Mesothelial cell of epicardium (in vitro differentiated cells): ENCODE data around the gene HECTD1. TPM values are rescaled to one million over a fixed set of nuclear protein-coding genes. Genes with fewer than 3 reads are reported as not detected.

Experiments
- DNase-seq, 2 experiments: peaks; one replicate each; pipeline ENCODE4 v3.0.0; 2021; ENCODE audit warnings: low spot score in 2 of 2; ENCODE audit not compliant: unreplicated experiment in 2 of 2
- H3K27ac Mint-ChIP-seq: 2 replicates; pipeline ENCODE4 v1.8.0; 2021; ENCODE audit warnings: mixed read lengths
- H3K27me3 Mint-ChIP-seq: 2 replicates; pipeline ENCODE4 v1.8.0; 2021; ENCODE audit warnings: low read depth, mixed read lengths
- H3K36me3 Mint-ChIP-seq: 2 replicates; pipeline ENCODE4 v1.8.0; 2021; ENCODE audit warnings: mixed read lengths
- H3K4me1 Mint-ChIP-seq: 2 replicates; pipeline ENCODE4 v1.8.0; 2021; ENCODE audit warnings: mixed read lengths
- H3K4me3 Mint-ChIP-seq: 2 replicates; pipeline ENCODE4 v1.8.0; 2021; ENCODE audit warnings: mild to moderate bottlenecking, moderate library complexity, mixed read lengths
- H3K9me3 Mint-ChIP-seq: 2 replicates; pipeline ENCODE4 v1.8.0; 2021; ENCODE audit warnings: mixed read lengths
- total RNA-seq: library from RNA; stranded (reverse); gene quantifications from 3 replicates; pipeline ENCODE4 v1.2.1, GENCODE V29; 2021
- TF ChIP-seq, protein P1 (sequence below): fragments of 200-600 bp; sonication (generic); IDR thresholded peaks from one replicate; pipeline ENCODE4 v1.5.0; 2021; ENCODE audit warnings: antibody characterized with exemption; ENCODE audit not compliant: unreplicated experiment

HECTD1 gene
- total RNA-seq, 1 donor from 2014 or later = 177 TPM

- Mint-ChIP-seq H3K36me3 (no peaks in the 10 kb centered on the region), H3K9me3 (no peaks in the 10 kb centered on the region), H3K4me3 (no peak overlapping the region), H3K27me3 (no peaks in the 10 kb centered on the region), H3K27ac (no peak overlapping the region), H3K4me1 (no peaks in the 10 kb centered on the region)
- no peak for DNase-seq
- TF ChIP-seq, protein P1, sequence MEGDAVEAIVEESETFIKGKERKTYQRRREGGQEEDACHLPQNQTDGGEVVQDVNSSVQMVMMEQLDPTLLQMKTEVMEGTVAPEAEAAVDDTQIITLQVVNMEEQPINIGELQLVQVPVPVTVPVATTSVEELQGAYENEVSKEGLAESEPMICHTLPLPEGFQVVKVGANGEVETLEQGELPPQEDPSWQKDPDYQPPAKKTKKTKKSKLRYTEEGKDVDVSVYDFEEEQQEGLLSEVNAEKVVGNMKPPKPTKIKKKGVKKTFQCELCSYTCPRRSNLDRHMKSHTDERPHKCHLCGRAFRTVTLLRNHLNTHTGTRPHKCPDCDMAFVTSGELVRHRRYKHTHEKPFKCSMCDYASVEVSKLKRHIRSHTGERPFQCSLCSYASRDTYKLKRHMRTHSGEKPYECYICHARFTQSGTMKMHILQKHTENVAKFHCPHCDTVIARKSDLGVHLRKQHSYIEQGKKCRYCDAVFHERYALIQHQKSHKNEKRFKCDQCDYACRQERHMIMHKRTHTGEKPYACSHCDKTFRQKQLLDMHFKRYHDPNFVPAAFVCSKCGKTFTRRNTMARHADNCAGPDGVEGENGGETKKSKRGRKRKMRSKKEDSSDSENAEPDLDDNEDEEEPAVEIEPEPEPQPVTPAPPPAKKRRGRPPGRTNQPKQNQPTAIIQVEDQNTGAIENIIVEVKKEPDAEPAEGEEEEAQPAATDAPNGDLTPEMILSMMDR = no peak
These were observed 11.6 kb upstream of the HECTD1 start for GRCh38 chr14:31219169-31219568.

GRCh38 chr14:31216359-31216758 is 8.8 kb upstream of the HECTD1 start:
- TF ChIP-seq, protein P1 = no peak
- no peak overlapping the region for H3K27ac Mint-ChIP-seq
- H3K4me3 Mint-ChIP-seq = no peak overlapping the region
- no peak for DNase-seq
- H3K4me1 Mint-ChIP-seq = no peaks in the 10 kb centered on the region
- no peaks in the 10 kb centered on the region for H3K9me3 Mint-ChIP-seq
- H3K36me3 Mint-ChIP-seq = no peaks in the 10 kb centered on the region
- no peaks in the 10 kb centered on the region for H3K27me3 Mint-ChIP-seq

GRCh38 chr14:31212893-31213292 is 5.3 kb upstream of the HECTD1 start:
- Mint-ChIP-seq H3K4me1 (peaks cover 13% of the 10 kb centered on the region), H3K9me3 (no peaks in the 10 kb centered on the region), H3K27me3 (no peaks in the 10 kb centered on the region), H3K27ac (no peak overlapping the region), H3K4me3 (no peak overlapping the region), H3K36me3 (no peaks in the 10 kb centered on the region)
- no peak for DNase-seq
- TF ChIP-seq, protein P1 = no peak

DNA sequence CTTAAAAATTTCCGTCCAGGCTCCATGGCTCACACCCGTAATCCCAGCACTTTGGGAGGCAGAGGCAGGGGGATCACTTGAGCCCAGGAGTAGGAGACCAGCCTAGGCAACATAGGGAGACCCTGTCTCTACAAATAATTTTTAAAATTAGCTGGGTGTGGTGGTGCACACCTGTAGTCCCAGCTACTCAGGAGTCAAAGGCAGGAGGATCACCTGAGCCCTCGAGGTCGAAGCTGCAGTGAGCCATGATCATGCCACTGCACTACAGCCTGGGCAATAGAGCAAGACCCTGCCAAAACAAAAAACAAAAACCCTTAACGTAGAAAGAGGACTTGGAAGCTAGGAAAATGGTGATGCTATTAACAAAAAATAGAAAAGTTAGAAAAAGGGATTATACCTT is 2.0 kb upstream of the HECTD1 start:
- DNase-seq = no peak
- H3K9me3 Mint-ChIP-seq = no peaks in the 10 kb centered on the region
- H3K27ac Mint-ChIP-seq = no peak overlapping the region
- H3K4me1 Mint-ChIP-seq = peaks cover 30% of the 10 kb centered on the region
- TF ChIP-seq, protein P1 = no peak
- no peaks in the 10 kb centered on the region for H3K27me3 Mint-ChIP-seq
- H3K36me3 Mint-ChIP-seq = no peaks in the 10 kb centered on the region
- no peak overlapping the region for H3K4me3 Mint-ChIP-seq

DNA sequence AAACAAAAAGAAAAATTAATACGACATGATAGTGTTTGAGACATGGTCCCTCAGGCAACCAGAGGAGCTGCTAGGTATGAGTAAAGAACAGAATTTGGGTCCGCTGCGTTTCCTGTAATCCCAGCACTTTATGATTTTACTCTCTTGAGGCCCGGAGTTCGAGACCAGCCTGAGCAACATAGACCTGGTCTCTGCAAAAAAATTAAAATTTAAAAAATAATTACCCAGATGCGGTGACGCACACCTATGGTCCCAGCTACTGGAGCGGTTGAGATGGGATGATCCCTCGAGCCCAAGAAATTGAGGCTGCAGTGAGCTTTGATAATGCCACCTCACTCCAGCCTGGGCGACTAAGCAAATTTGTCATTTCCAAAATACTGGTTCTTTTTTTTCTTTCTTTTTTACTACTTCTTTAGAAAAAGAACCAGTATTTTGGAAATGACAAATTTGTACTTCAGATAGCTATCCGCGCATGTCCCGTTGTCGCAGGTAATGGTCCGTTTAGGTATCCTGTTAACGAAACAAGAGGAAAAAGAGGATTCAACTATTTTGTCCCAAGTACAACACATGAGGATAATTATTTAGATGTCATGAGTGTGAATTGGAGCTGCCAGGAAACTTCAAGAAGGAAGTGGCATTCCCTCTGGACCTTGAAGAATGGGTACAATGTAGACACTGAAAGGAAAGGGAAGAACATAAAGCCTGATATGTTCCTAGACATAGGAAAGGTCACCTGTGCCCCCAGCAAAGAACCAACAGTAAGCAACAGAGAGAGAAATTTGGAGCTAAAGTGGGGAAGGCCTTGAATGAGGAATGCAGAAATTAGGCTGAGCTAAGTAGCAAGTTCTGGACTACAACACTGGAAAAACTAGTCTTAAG is 1.2 kb upstream of the HECTD1 start:
- H3K9me3 Mint-ChIP-seq = no peaks in the 10 kb centered on the region
- DNase-seq = no peak
- peaks cover 32% of the 10 kb centered on the region for H3K4me1 Mint-ChIP-seq
- TF ChIP-seq, protein P1 = no peak
- H3K27ac Mint-ChIP-seq = peak overlapping the region; percentile 100
- peak overlapping the region; percentile 95 for H3K4me3 Mint-ChIP-seq
- H3K36me3 Mint-ChIP-seq = peaks cover 6% of the 10 kb centered on the region
- no peaks in the 10 kb centered on the region for H3K27me3 Mint-ChIP-seq
